ENCODE measurements around the gene PPP1CC. TPM values are rescaled to one million over a fixed set of nuclear protein-coding genes. Genes with fewer than 3 reads are reported as not detected.

The PPP1CC gene
- total and polyA plus RNA-seq, 2 donors (not counting 3 experiments of a cell fraction or from before 2014, with no cell fraction given) = 67.1 to 139 TPM

GRCh38 chr12:110733089-110733715, 9.5 kb downstream of the PPP1CC start:
- no peak overlapping the region for H3K4me2 ChIP-seq (ENCODE audit: insufficient read depth, low read length)
- intact Hi-C loops (cut with micrococcal nuclease) = no loop called here
- FAIRE-seq = no peak
- H3K9me1 ChIP-seq (replicated peaks; ENCODE audit: control insufficient read depth, extremely low read depth, insufficient read depth, low read length) = no peaks in the 10 kb centered on the region
- no peaks in the 10 kb centered on the region for H3K27me3 ChIP-seq (ENCODE audit: control insufficient read depth in 2 of 2, insufficient read depth in 2 of 2, low read length in 2 of 2)
- ChIA-PET POLR2A (no interaction called here), CTCF (interaction anchor here (0.6 to 1.3 kb wide), 4 partner anchors 16 to 1256 kb away, joined by 3 to 7 read pairs (median 3); partner anchors contain the start of genes KCTD10 and UBE3B)
- peaks cover 12% of the 10 kb centered on the region for H3K4me1 ChIP-seq (ENCODE audit: control insufficient read depth, extremely low read depth, insufficient read depth, low read length)
- no peak for TF ChIP-seq MAX (IDR thresholded peaks at IDR 0.05; ENCODE audit: insufficient read depth, insufficient read length)
- H2AFZ ChIP-seq (ENCODE audit: low read depth, low read length) = no peak overlapping the region
- H3K9ac ChIP-seq (replicated peaks; ENCODE audit: extremely low read depth, insufficient read depth, low read length) = no peak overlapping the region
- H3K36me3 ChIP-seq (ENCODE audit: control insufficient read depth in 2 of 2, extremely low read depth in 1 of 2, insufficient read depth in 2 of 2, low read length in 2 of 2) = peaks cover 15 to 24% of the 10 kb centered on the region in 2 experiments
- peaks cover 9% of the 10 kb centered on the region for H4K20me1 ChIP-seq (replicated peaks; ENCODE audit: control insufficient read depth, extremely low read depth, insufficient read depth, low read length)
- dilution Hi-C loops (cut with MboI; ENCODE audit: extremely low pct_ligation_motif_present, low sequenced_read_pairs) = no loop called here
- no peak overlapping the region for H3K4me3 ChIP-seq (replicated peaks in 1 of 3; ENCODE audit: insufficient read depth in 1 of 3, low read depth in 1 of 3, low read length in 3 of 3)
- no peak for DNase-seq (ENCODE audit: low read depth, low spot score)
- no peaks in the 10 kb centered on the region for H3K9me3 ChIP-seq (replicated peaks; ENCODE audit: control insufficient read depth, insufficient read depth, low read length)
- peaks cover 99% of the 10 kb centered on the region for H3K79me2 ChIP-seq (ENCODE audit: control insufficient read depth, insufficient read depth, low read length)
- no peak overlapping the region for H3K27ac ChIP-seq (ENCODE audit: insufficient read depth, low read depth, low read length)
- BruUV-seq (replicated peaks) = no TSS peak

GRCh38 chr12:110732572-110732971, 10.1 kb downstream of the PPP1CC start:
- POLR2A ChIA-PET = no interaction called here
- intact Hi-C loops (cut with micrococcal nuclease) = no loop called here

More at GRCh38 chr12:110732572-110732971, 10.1 kb downstream of the PPP1CC start:
- Histone ChIP-seq H3K4me3 (replicated peaks in 1 of 3; ENCODE audit: insufficient read depth in 1 of 3, low read depth in 1 of 3, low read length in 3 of 3) (no peak overlapping the region), H3K27ac (ENCODE audit: insufficient read depth, low read depth, low read length) (no peak overlapping the region), H3K36me3 (ENCODE audit: control insufficient read depth in 2 of 2, extremely low read depth in 1 of 2, insufficient read depth in 2 of 2, low read length in 2 of 2) (peaks cover 15 to 24% of the 10 kb centered on the region in 2 experiments), H2AFZ (ENCODE audit: low read depth, low read length) (no peak overlapping the region), H3K4me2 (ENCODE audit: insufficient read depth, low read length) (no peak overlapping the region), H3K4me1 (ENCODE audit: control insufficient read depth, extremely low read depth, insufficient read depth, low read length) (peaks cover 12% of the 10 kb centered on the region), H3K79me2 (ENCODE audit: control insufficient read depth, insufficient read depth, low read length) (peaks cover 97% of the 10 kb centered on the region), H3K9me1 (replicated peaks; ENCODE audit: control insufficient read depth, extremely low read depth, insufficient read depth, low read length) (no peaks in the 10 kb centered on the region), H4K20me1 (replicated peaks; ENCODE audit: control insufficient read depth, extremely low read depth, insufficient read depth, low read length) (peaks cover 9% of the 10 kb centered on the region), H3K9me3 (replicated peaks; ENCODE audit: control insufficient read depth, insufficient read depth, low read length) (no peaks in the 10 kb centered on the region), H3K27me3 (ENCODE audit: control insufficient read depth in 2 of 2, insufficient read depth in 2 of 2, low read length in 2 of 2) (no peaks in the 10 kb centered on the region), H3K9ac (replicated peaks; ENCODE audit: extremely low read depth, insufficient read depth, low read length) (no peak overlapping the region)
- BruUV-seq (replicated peaks) = no TSS peak
- TF ChIP-seq, protein P1, sequence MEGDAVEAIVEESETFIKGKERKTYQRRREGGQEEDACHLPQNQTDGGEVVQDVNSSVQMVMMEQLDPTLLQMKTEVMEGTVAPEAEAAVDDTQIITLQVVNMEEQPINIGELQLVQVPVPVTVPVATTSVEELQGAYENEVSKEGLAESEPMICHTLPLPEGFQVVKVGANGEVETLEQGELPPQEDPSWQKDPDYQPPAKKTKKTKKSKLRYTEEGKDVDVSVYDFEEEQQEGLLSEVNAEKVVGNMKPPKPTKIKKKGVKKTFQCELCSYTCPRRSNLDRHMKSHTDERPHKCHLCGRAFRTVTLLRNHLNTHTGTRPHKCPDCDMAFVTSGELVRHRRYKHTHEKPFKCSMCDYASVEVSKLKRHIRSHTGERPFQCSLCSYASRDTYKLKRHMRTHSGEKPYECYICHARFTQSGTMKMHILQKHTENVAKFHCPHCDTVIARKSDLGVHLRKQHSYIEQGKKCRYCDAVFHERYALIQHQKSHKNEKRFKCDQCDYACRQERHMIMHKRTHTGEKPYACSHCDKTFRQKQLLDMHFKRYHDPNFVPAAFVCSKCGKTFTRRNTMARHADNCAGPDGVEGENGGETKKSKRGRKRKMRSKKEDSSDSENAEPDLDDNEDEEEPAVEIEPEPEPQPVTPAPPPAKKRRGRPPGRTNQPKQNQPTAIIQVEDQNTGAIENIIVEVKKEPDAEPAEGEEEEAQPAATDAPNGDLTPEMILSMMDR (IDR thresholded peaks at IDR 0.05; ENCODE audit: extremely low read depth in 1 of 2, insufficient read depth in 1 of 2, low read depth in 1 of 2, low read length in 2 of 2) = no peak
- TF ChIP-seq MAX (IDR thresholded peaks at IDR 0.05; ENCODE audit: insufficient read depth, insufficient read length) (no peak), EZH2 (IDR thresholded peaks at IDR 0.05; ENCODE audit: borderline replicate concordance, low read depth, low read length, severe bottlenecking) (no peak), JUN (IDR thresholded peaks at IDR 0.05; ENCODE audit: borderline replicate concordance, insufficient read depth, insufficient read length, low read depth) (no peak), POLR2A (IDR thresholded peaks at IDR 0.05; ENCODE audit: low read depth, low read length) (no peak), GATA2 (IDR thresholded peaks at IDR 0.05; ENCODE audit: insufficient read depth, insufficient read length, low read depth, low read length) (no peak), FOS (IDR thresholded peaks at IDR 0.05; ENCODE audit: borderline replicate concordance, insufficient read depth, low read length) (no peak)
- FAIRE-seq (no peak), DNase-seq (ENCODE audit: low read depth, low spot score) (no peak)
- dilution Hi-C loops (cut with MboI; ENCODE audit: extremely low pct_ligation_motif_present, low sequenced_read_pairs) = no loop called here
- CTCF ChIA-PET = interaction anchor here (0.9 kb wide), 1 partner anchor 17 kb away, joined by 3 read pairs; no protein-coding TSS in a partner anchor

All from endothelial cell of umbilical vein (primary cell).